ENCODE measurements around the gene OPHN1.
"Not testable (repeated sequence)": the region's sequence is repeated elsewhere in the genome, so short reads cannot be mapped to it uniquely, and the experiment has no call there.

OPHN1 gene

DNA sequence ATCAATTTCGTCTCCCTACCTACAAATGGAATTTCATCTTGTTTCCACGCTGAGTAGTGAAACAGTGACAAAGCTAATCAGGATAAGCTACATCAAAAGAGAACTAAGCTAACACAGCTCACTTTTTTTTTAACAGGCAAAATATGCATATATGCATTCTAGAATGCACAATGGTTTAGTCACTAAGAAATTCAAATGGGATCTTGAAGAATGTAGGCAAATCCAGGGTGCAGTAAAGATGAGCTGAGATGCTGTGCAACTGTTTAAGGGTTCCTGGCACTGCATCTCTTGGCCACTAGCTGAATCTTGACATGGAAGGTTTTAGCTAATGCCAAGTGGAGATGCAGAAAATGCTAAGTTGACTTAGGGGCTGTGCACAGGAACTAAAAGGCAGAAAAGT is 363.2 kb downstream of the OPHN1 start:
- not testable (repeated sequence) for DNase-seq (ENCODE audit: low read depth, low spot score)

DNA sequence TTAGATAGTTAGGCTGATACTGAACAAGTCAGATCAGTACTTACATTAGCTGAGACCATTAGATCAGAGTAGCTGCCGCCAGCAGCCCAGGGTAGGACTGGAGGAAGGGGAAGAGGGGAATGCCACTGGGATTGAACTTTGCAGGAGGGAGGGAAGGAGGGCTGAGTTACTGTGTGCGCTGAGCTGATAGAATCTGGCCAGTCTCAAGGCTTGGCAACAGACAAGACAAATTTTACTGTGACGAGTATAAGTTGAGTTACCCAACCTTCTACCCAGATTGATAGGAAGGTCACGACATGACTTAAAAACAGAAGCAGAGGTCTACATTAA is 372.1 kb downstream of the OPHN1 start:
- DNase-seq (ENCODE audit: low read depth, low spot score), result no peak

DNA sequence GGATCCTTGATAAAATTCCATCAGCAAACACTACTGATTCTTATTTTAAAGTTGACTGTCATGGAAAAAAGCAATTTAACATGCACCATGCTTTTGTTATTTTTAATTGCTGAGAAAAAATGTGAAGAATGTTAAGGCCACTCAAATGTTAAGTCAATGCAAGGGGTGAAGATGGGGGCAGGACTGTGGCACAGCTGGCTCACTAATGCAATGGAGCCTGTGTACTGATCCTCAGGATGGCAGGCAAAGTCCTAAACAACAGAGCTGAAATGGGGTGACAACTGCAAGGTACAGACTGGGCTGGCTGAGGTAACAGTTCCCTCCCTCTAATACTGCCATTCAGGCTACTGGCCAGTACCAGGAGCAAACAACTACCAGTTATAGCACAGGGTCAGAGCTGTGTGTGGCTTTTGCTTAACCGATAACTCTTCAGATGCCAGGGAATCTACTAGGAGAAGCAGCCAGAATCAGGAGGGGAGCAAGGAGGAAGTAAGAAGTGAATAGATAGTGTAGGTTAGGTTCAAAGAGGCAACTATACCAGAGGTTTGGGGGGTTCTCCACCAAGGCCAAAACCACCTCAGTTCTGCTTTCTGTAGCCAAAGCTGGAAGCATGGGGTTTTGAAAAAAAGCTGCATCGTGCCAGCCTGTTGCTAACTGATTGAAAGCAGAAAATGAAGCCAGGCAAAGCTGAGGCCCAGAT is 372.6 kb downstream of the OPHN1 start:
- no peak for DNase-seq (ENCODE audit: low read depth, low spot score)

DNA sequence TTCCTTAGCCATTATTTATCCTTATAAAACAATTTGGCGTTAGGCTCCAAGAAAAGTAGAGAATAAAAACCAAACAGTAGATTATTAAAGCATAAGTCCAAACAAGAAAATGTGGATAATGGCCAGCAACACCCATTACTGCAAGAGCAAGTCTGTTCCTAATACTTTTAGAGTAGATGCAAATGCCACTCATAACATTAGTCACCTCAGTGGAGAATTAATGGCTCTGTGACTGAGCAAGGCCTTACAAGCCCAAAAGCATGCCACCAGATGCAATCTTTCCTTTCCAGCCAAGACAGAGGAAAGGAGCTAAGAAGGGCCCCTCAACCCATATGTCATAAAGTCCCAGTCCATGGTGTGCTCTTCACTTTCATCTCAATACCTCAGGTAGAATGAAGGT is 373.8 kb downstream of the OPHN1 start:
- no peak for DNase-seq (ENCODE audit: low read depth, low spot score)

DNA sequence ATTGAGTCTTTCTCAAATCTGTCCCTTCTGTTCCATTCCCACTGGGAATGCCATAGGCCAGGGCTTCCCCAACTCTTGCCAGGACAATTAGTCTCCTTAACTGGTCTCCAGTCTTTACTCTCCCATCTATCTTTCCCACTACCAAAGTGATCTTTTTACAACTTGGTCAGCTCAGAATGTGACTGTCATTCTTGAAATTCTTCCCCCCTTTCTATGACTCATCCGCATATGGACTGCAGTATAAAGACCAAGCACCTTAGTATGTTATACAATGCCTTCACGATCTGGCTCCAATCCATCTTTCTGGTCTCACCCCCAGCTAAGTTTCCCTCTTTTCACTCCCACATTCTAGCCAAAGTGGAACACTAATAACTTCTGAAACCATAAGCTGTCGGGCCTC is 383.8 kb downstream of the OPHN1 start:
- DNase-seq (ENCODE audit: low read depth, low spot score), result no peak

DNA sequence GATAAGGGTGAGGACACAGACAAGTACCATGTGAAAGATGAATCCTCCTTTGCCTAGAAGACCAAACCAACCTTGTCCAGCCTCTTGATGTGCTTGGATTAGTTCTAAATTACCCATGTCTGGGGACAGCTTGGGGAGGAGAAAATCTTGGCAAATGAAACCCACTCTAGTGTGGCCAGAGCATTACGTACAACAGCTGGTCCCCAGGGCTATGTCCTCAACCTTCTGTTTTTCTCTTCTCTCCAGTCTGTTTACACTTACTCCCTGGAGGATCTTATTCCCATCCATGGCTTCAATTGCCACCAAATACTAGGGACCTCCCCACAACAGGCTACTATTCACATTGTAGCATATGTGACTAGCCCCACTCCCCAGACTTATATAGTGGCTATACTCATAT is 384.5 kb downstream of the OPHN1 start:
- DNase-seq (ENCODE audit: low read depth, low spot score), result no peak

DNA sequence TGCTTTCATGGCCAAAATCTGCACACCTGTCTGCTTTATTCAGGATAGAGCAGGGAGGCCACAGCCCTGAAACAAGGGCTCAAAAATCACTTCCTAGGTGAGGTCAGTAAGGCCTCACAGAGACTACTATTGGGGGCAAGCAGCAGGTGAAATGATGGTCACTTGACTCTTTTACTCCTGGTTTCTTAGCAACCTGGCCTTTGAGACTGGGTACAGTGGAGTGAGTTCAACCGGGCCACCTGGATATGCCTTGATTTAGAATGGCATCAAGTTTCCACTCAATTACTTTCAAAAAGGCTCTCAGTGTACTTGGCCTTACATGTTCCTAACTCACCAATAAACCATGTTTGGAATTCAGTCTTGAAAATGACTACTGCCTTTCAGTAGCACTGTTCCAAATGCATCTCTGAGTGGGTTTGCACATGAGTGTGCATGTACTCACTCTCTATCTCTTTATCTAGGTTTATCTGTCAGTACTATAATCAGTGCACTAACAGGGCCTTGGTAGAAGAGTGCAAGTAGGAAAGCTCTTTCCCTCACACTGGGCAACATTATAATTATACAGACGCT is 388.2 kb downstream of the OPHN1 start:
- DNase-seq (ENCODE audit: low read depth, low spot score), result no peak

DNA sequence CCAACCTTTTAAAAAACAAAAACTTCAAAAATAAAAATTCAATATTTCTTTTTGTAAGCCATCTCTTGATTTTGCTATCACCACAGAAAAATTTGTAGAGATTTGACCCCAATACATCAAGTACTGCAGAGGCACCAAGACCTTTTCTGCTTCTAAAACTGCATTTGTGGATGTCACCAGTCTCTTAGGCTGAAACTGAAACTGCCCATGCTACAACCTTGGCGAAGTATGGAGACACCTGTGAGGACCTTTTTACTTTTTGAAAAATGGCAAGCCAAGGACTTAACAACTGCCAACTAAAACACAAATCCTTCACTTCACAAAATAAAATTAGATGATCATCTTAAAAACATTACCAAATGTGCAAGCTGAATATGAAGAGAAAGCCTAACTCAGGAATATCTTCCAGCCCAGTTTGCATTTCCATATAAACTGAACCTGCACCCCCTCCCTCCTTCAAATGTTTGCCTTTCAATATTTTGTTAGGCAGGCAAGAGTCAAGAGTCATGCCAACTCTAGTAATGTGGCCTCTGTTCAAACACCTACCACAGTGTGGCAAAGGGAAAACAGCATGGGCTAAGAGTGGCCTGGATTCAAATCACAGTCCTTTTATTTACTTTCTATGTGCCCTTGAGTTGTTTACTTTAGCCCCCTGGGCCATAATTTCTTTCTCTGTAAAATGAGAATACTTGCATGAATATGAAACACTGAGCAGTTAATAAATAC is 389.4 kb downstream of the OPHN1 start:
- DNase-seq (ENCODE audit: low read depth, low spot score), result no peak

DNA sequence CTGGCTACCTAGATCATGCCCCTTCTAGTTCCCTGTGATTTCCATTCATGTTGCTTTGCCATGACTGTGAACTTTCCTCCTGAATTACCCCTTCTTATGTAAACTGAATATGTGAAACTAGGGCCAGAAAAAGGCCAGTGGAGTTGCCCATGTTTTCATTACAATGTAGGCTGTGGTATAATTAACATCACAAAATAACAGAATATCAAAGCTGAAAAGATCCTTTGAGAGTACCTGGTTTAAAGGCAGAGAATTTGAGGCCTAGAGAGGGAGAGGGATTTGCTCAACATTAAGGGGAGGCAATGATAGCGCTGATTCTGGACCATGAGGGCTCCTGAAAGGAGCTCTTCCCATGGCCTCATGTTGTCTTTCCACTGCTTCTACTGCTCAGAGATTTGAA is 392.2 kb downstream of the OPHN1 start:
- no peak for DNase-seq (ENCODE audit: low read depth, low spot score)

DNA sequence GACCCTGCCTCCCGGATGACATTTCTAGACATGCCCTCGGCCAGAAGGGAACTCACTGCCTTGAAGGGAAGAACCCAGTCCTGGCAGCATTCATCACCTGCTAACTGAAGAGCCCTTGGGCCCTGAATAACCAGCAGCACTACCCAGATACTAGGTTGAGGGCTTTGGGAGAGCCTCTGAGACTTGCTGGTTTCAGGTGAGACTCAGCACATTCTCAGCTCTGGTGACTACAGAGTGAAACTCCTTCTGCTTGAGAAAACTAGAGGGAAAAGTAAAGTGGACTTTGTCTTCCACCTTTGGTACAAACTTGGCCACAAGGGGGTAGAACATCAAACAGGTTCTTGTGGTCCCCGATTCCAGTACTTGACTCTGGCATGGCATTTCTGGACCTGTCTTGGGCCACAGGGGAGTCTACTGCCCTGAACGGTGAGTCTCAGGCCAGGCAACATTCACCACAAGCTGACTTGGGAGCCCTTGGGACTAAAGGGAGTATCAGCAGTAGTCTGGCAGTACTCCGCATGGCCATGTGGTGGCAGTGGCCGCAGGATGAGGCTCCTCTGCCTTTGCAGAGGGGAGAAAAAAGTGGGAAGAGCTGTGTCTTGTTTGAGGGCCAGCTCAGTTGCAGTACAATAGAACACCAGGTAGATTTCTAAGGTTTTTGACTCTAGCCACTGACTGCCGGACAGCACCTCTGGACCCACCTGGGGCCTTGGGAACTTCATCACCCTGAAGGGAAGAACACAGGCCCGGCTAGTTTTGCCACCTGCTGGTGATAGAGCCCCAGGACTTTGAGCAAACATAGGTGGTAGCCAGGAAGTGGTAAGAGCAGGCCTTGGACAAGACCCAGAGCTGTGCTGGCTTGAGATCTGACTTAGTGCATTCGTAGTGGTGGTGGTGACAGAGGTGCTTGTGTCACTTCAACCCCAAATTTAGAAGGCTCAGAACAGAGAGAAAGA is 414.8 kb downstream of the OPHN1 start:
- DNase-seq (ENCODE audit: low read depth, low spot score), result peak; percentile 85

DNA sequence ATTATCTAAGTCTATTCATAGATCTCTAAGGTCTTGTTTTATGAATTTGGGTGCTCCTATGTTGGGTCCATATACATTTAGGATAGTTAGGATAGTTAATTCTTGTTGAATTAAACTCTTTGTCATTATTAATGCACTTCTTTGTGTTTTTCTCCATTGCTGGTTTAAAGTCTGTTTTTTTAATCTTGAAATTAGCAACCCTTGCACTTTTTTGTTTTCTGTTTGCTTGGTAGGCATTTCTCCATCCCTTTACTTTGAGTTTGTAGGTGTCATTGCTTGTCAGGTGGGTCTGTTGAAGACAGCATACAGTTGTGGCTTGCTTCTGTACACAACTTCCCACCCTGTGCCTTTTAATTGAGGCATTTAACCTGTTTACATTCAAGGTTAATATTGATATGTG is 434.8 kb downstream of the OPHN1 start:
- DNase-seq (ENCODE audit: low read depth, low spot score), result no peak
